HG02642 (cell line): Measurements from ENCODE around the gene NBAS.

ENCODE experiments used
- ATAC-seq: cut with Tn5 transposase; IDR thresholded peaks from one replicate; pipeline ENCODE4 v1.9.1; 2021; ENCODE audit warnings: mild to moderate bottlenecking; ENCODE audit not compliant: unreplicated experiment, poor library complexity

The NBAS gene

DNA sequence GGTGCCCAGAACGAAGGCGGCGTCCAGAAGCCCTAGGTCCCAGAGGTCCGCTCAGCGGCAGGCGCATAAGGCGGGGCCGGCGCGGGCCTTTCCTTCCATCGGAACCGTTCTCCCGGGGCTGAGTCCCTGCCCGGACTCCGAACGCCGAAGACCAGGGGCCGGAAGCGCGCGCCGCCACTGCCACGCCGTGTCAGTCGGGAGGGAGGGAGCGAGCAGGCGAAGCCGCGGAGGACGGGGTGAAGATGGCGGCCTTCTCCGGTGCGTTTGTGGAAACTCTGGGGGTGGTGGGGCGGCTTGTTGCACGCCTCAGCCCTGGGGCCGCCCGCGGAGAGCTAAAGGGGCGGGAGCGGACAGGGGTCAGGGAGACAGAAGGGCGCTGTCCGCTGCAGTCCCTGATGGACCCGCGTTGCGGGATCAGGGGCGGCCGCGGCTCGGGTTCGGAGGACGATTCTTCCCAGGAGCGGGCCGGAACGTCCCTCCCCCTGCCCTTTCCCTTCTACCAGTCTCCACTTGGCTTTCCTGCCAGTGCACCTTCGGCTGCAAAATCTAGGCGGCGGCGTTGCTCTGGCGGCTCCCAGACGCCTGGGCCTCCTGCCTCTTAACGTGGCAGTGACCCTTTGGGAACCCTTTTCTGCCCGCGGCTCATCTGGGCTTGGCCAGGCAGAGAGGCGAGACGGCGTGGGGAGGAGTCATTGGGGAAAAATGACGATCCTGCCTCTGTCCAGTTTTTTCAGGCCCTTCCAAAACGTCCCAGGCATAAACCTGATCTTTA lies 30.7 kb upstream of the NBAS start, which contains the start of gene DDX1:
Gene DDX1 (plus strand): TSS at position 177 of the 772 bp plus-strand sequence. CDS start 66 bp downstream, at position 243.
- peak; percentile 94 for ATAC-seq

- ATAC-seq = no peak
These were observed 30.2 kb upstream of the NBAS start for GRCh38 chr2:15591373-15591691.

- ATAC-seq = no peak
These were observed 27.3 kb upstream of the NBAS start for GRCh38 chr2:15588329-15588919.

- no peak for ATAC-seq
These were observed 23.8 kb upstream of the NBAS start for GRCh38 chr2:15584767-15585469.

GRCh38 chr2:15584316-15584715 lies 23.2 kb upstream of the NBAS start:
- ATAC-seq = no peak

DNA sequence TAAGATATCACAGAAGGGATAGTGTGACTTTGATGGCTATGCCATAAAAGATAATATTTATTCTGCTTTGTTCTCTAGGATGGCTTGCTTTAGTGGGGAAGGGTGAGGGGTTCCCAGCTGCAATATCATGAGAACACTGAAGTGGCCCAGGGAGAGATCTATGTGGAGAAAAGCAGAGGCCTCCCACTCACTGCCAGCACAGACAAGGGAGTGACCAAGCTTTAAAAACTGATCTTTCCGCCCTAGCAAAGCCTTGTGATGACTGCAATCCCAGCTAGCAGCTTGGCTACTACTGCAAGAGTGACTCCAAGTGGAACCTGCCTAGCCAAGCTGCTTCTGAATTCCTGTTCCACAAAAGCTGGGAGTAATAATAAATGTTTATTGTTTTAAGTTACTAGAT lies 22.7 kb upstream of the NBAS start:
- ATAC-seq = no peak

DNA sequence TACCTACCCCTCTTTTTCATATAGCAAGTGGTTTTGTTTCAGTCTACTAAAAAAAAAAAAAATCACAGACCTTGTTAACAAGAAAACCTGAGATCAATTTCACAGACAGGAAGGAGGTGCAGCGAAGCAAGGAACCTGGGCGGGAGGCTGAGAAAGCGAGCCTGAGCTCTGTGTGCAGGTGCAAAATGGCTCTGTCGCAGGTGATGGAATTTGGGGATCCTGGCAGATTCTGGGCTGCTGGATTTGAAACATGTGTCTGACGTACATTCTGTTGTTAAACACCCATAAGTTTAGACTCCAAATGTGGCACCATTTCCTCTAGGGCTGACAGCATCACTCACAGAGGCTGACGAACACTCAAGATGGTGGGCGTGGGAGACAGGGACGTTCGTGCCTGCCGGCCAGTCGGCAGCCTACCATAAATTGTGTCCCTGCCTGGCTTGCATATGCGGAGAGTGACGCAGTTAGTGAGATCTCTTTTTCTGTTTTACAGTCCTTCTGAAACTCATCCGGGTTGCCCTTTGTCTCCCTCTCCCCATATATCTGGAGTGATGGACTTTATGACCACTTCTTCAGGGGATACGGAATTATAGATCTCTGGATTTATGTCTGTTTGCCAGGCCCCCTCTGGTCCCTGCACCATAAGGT lies 21.7 kb upstream of the NBAS start:
- no peak for ATAC-seq

GRCh38 chr2:15580451-15580850 lies 19.3 kb upstream of the NBAS start:
- no peak for ATAC-seq

DNA sequence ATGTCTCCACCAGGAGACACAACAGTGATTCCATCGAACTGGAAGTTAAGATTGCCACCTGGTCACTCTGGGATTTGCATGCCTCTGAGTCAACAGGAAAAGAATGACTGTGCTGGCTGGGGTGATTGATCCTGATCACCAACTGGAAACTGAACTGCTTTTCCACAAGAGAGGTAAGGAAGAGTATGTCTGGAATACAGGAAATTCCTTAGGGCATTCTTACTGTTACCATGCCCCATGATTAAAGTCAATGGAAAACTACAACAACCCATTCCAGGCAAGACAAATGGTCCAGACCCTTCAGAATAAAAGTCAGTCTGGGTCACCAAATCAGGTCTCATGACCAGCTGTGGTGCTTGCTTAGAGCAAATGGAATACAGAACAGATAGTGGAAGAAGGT lies 18.5 kb upstream of the NBAS start:
- ATAC-seq = no peak

- peak; percentile 92 for ATAC-seq
These were observed 16.1 kb upstream of the NBAS start for GRCh38 chr2:15577071-15577735.

- ATAC-seq = no peak
These were observed 10.6 kb upstream of the NBAS start for GRCh38 chr2:15571729-15572128.

GRCh38 chr2:15570104-15570503 lies 9.0 kb upstream of the NBAS start:
- no peak for ATAC-seq

DNA sequence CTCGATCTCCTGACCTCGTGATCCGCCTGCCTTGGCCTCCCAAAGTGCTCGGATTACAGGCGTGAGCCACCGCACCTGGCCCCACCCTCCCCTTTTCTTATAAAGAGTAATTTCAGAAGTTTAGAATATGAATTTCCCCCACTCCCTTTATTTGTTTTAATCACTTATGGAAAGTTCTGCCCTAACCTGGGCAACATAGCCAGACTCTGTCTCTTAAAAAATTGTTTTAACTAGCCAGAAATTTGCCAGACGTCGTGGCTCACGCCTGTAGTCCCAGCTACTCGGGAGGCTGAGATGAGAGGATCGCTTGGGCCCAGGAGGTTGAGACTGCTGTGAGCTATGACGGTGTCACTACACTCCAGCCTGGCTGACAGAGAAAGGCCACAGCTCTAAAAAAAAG lies 7.7 kb upstream of the NBAS start:
- no peak for ATAC-seq

GRCh38 chr2:15566912-15567311 lies 5.8 kb upstream of the NBAS start:
- ATAC-seq = no peak

DNA sequence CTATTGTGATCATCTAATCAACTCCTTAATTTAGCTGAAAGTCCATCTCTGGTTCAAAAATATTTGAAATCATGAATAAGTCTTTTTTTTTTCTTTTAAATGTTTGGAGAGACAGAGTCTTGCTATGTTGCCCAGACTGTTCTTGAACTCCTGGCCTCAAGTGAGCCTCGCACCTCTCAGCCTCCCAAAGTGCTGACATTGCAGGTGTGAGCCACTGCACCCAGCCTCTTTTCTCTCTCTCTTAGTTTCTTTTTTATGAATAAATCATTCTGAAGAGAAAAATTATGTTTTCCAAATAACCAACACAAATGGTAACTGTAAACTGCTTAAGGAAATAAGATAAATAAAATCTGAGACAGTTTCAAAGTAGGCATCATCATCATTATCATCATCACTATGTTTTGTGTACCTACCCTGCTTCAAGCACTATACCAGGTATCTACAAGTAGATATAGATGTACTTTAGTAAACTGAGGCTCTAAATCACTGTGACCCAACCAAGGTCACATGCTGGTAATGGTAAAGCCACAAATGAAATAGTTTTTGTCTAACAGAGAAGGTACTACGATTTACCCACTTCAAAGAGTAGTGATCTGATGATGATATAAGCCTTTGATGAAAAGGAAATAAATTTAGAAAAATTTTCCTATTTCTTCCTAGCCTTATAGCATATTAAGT lies 5.0 kb upstream of the NBAS start:
- no peak for ATAC-seq

- ATAC-seq = no peak
These were observed 4.3 kb upstream of the NBAS start for GRCh38 chr2:15565392-15565791.

- no peak for ATAC-seq
These were observed 2.3 kb upstream of the NBAS start for GRCh38 chr2:15563227-15564100.

GRCh38 chr2:15562354-15563031 lies 1.4 kb upstream of the NBAS start:
- ATAC-seq = no peak
